GM13977 (cell line): ENCODE measurements around the gene ABO.
A peak's percentile ranks its signal among the peaks of the same experiment; 100 is the strongest.
"Not testable (repeated sequence)": the region's sequence is repeated elsewhere in the genome, so short reads cannot be mapped to it uniquely, and the experiment has no call there.

Source experiments
- DNase-seq: peaks from one replicate; pipeline ENCODE4 v3.0.0; 2012; ENCODE audit warnings: low spot score
- in situ Hi-C: fragments of 300-500 bp; cut with MboI; formaldehyde crosslinking; loops from one replicate; pipeline ENCODE4 v1.12.0; 2022; ENCODE audit warnings: low sequenced_read_pairs, low pct_unique_long_range_greater_than_20kb, mixed read lengths, inconsistent platforms; ENCODE audit not compliant: unreplicated experiment
- TF ChIP-seq, protein P1 (sequence below): IDR thresholded peaks from 2 replicates; pipeline ENCODE4 v1.5.1; 2012; ENCODE audit warnings: mild to moderate bottlenecking, control low read depth; ENCODE audit not compliant: insufficient read depth; ENCODE audit errors: extremely low read depth, missing control alignments

ABO gene

GRCh38 chr9:133242241-133242640 lies 32.8 kb downstream of the ABO start:
- TF ChIP-seq, protein P1, sequence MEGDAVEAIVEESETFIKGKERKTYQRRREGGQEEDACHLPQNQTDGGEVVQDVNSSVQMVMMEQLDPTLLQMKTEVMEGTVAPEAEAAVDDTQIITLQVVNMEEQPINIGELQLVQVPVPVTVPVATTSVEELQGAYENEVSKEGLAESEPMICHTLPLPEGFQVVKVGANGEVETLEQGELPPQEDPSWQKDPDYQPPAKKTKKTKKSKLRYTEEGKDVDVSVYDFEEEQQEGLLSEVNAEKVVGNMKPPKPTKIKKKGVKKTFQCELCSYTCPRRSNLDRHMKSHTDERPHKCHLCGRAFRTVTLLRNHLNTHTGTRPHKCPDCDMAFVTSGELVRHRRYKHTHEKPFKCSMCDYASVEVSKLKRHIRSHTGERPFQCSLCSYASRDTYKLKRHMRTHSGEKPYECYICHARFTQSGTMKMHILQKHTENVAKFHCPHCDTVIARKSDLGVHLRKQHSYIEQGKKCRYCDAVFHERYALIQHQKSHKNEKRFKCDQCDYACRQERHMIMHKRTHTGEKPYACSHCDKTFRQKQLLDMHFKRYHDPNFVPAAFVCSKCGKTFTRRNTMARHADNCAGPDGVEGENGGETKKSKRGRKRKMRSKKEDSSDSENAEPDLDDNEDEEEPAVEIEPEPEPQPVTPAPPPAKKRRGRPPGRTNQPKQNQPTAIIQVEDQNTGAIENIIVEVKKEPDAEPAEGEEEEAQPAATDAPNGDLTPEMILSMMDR, result no peak

DNA sequence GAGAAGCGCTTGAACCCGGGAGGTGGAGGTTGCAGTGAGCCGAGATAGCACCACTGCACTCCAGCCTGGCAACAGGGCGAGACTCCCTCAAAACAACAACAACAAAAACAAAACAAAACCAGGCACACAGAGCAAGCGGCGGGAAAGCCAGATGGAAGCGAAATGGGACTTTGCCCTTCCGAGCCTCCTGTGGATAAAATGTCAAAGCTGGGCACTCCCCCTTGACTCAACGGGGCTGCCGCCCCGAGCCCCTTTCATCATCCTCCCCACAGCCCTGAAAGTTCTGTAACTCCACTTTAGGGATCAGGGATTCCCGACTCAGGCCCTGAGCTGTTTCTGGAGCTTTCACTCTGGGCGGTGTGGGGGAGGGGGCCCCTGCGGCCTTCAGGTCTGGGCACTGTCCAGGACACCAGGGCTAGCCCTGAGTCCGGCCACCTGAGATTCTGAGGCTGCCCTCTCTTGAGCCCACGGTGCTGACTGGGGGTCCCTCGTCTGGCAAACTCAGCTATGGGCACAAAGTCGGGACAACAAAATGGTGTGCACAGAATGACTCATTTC lies 35.4 kb downstream of the ABO start:
- in situ Hi-C loops, result no loop called here
- no peak for DNase-seq
- TF ChIP-seq, protein P1, result no peak

More at GRCh38 chr9:133242241-133242640, 32.8 kb downstream of the ABO start:
- no peak for DNase-seq
- in situ Hi-C loops, result no loop called here

GRCh38 chr9:133238851-133239532 lies 36.0 kb downstream of the ABO start:
- in situ Hi-C loops, result no loop called here
- TF ChIP-seq, protein P1, result peak; percentile 73
- DNase-seq, result peak; percentile 87

- in situ Hi-C loops, result no loop called here
- TF ChIP-seq, protein P1, result no peak
- DNase-seq, result peak; percentile 69
Observed at GRCh38 chr9:133238272-133238850, 36.6 kb downstream of the ABO start.

- TF ChIP-seq, protein P1, result no peak
- in situ Hi-C loops, result no loop called here
- DNase-seq, result no peak
Observed at GRCh38 chr9:133237035-133237731, 37.8 kb downstream of the ABO start.

GRCh38 chr9:133236291-133237034 lies 38.5 kb downstream of the ABO start:
- in situ Hi-C loops, DNase-seq: not testable (repeated sequence)
